ENCODE measurements around the gene PPP3CA.

GRCh38 chr4:101000496-101000895, 346.8 kb downstream of the PPP3CA start:
- no peak for TF ChIP-seq POLR2A (IDR thresholded peaks at IDR 0.05)
- no peak for TF ChIP-seq CTCF (IDR thresholded peaks at IDR 0.05)
